ENCODE data around the gene SALL4. TPM values are rescaled to one million over a fixed set of nuclear protein-coding genes. Genes with fewer than 3 reads are reported as not detected.

The SALL4 gene
- total and polyA plus RNA-seq, 4 donors = 0.16 to 3.6 (median 1.4) TPM

DNA sequence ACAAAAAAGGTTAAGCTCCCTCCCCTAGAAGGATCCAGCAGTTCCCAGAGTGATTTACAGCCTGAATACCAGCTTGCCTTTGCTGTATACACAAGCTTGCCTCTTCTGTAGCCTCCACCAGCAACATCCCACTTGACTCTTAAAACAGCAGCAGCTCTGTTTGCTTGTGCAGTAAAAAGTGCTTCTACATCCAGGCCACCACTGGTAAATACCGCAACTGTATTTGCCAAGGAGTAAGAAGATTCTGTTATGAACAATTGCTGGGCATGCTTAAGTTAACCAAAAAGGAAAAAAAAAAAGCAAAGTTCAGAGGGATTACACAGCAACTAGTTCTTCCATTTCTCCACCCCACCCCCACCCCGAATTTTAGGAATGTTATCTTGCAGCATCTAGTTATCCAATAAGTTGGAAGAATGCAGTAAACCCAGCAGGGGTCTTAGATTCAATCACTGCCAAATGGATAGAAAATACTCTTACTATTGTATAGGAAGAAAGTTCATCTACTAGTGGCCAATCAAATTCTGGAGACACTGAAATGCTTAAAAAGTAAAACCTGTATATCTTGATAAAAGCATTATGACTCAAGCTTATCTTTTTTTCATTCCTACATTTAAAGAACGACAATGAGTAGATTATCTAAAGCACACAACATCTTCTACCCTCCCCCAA is 4.8 kb downstream of the SALL4 start:
- WGBS = 53% methylated on average over 3 of the region's 3 CpGs
- Histone ChIP-seq H3K36me3 (ENCODE audit: control insufficient read depth in 4 of 4, insufficient read depth in 3 of 4, low read depth in 1 of 4, low read length in 3 of 4) (no peaks in the 10 kb centered on the region), H3K27ac (ENCODE audit: low read depth in 1 of 2, low read length in 2 of 2) (no peak overlapping the region), H3K9ac (ENCODE audit: low read depth in 1 of 2, low read length in 2 of 2) (no peak overlapping the region), H3K9me3 (ENCODE audit: control insufficient read depth in 4 of 4, low read length in 3 of 4) (no peaks in the 10 kb centered on the region), H3K4me3 (ENCODE audit: low read depth in 1 of 3, low read length in 3 of 3) (no peak overlapping the region), H3K4me1 (ENCODE audit: control insufficient read depth in 4 of 4, insufficient read depth in 4 of 4, low read length in 3 of 4) (peaks cover 0 to 24% (median 14%) of the 10 kb centered on the region in 4 donors), H3K27me3 (ENCODE audit: control insufficient read depth in 4 of 4, insufficient read depth in 4 of 4, low read length in 3 of 4) (no peaks in the 10 kb centered on the region)
- DNase-seq (ENCODE audit: low spot score) = no peak
- TF ChIP-seq NR2F2 (IDR thresholded peaks at IDR 0.05) = no peak
- TF ChIP-seq RAD21 (IDR thresholded peaks at IDR 0.05) = no peak
- TF ChIP-seq, protein P1, sequence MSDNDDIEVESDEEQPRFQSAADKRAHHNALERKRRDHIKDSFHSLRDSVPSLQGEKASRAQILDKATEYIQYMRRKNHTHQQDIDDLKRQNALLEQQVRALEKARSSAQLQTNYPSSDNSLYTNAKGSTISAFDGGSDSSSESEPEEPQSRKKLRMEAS (IDR thresholded peaks at IDR 0.05) = no peak
- no peak for TF ChIP-seq TAF1 (conservative IDR thresholded peaks at IDR 0.05)
- TF ChIP-seq GABPA (IDR thresholded peaks at IDR 0.05 in 1 of 2, conservative IDR thresholded peaks at IDR 0.05 in 1 of 2) = no peak
- TF ChIP-seq HNF4G (IDR thresholded peaks at IDR 0.05) = no peak
- no peak for TF ChIP-seq SP1 (IDR thresholded peaks at IDR 0.05)
- no peak for TF ChIP-seq FOXA1 (IDR thresholded peaks at IDR 0.05)
- TF ChIP-seq, protein P2, sequence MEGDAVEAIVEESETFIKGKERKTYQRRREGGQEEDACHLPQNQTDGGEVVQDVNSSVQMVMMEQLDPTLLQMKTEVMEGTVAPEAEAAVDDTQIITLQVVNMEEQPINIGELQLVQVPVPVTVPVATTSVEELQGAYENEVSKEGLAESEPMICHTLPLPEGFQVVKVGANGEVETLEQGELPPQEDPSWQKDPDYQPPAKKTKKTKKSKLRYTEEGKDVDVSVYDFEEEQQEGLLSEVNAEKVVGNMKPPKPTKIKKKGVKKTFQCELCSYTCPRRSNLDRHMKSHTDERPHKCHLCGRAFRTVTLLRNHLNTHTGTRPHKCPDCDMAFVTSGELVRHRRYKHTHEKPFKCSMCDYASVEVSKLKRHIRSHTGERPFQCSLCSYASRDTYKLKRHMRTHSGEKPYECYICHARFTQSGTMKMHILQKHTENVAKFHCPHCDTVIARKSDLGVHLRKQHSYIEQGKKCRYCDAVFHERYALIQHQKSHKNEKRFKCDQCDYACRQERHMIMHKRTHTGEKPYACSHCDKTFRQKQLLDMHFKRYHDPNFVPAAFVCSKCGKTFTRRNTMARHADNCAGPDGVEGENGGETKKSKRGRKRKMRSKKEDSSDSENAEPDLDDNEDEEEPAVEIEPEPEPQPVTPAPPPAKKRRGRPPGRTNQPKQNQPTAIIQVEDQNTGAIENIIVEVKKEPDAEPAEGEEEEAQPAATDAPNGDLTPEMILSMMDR (IDR thresholded peaks at IDR 0.05; ENCODE audit: low read depth, low read length, missing input control) = no peak
- TF ChIP-seq, protein P3, sequence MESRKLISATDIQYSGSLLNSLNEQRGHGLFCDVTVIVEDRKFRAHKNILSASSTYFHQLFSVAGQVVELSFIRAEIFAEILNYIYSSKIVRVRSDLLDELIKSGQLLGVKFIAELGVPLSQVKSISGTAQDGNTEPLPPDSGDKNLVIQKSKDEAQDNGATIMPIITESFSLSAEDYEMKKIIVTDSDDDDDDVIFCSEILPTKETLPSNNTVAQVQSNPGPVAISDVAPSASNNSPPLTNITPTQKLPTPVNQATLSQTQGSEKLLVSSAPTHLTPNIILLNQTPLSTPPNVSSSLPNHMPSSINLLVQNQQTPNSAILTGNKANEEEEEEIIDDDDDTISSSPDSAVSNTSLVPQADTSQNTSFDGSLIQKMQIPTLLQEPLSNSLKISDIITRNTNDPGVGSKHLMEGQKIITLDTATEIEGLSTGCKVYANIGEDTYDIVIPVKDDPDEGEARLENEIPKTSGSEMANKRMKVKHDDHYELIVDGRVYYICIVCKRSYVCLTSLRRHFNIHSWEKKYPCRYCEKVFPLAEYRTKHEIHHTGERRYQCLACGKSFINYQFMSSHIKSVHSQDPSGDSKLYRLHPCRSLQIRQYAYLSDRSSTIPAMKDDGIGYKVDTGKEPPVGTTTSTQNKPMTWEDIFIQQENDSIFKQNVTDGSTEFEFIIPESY (IDR thresholded peaks at IDR 0.05) = no peak
- TF ChIP-seq JUND (IDR thresholded peaks at IDR 0.05) = no peak
- TF ChIP-seq, protein P4, sequence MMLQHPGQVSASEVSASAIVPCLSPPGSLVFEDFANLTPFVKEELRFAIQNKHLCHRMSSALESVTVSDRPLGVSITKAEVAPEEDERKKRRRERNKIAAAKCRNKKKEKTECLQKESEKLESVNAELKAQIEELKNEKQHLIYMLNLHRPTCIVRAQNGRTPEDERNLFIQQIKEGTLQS (IDR thresholded peaks at IDR 0.05) = no peak
- TF ChIP-seq, protein P5, sequence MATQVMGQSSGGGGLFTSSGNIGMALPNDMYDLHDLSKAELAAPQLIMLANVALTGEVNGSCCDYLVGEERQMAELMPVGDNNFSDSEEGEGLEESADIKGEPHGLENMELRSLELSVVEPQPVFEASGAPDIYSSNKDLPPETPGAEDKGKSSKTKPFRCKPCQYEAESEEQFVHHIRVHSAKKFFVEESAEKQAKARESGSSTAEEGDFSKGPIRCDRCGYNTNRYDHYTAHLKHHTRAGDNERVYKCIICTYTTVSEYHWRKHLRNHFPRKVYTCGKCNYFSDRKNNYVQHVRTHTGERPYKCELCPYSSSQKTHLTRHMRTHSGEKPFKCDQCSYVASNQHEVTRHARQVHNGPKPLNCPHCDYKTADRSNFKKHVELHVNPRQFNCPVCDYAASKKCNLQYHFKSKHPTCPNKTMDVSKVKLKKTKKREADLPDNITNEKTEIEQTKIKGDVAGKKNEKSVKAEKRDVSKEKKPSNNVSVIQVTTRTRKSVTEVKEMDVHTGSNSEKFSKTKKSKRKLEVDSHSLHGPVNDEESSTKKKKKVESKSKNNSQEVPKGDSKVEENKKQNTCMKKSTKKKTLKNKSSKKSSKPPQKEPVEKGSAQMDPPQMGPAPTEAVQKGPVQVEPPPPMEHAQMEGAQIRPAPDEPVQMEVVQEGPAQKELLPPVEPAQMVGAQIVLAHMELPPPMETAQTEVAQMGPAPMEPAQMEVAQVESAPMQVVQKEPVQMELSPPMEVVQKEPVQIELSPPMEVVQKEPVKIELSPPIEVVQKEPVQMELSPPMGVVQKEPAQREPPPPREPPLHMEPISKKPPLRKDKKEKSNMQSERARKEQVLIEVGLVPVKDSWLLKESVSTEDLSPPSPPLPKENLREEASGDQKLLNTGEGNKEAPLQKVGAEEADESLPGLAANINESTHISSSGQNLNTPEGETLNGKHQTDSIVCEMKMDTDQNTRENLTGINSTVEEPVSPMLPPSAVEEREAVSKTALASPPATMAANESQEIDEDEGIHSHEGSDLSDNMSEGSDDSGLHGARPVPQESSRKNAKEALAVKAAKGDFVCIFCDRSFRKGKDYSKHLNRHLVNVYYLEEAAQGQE (IDR thresholded peaks at IDR 0.05) = no peak
- no peak for TF ChIP-seq RXRA (IDR thresholded peaks at IDR 0.05)
- no peak for TF ChIP-seq HNF4A (conservative IDR thresholded peaks at IDR 0.05)
- TF ChIP-seq YY1 (IDR thresholded peaks at IDR 0.05) = no peak
- no peak for TF ChIP-seq FOXA2 (IDR thresholded peaks at IDR 0.05)
